ENCODE data around the gene GPR119. TPM values are rescaled to one million over a fixed set of nuclear protein-coding genes. Genes with fewer than 3 reads are reported as not detected.
"Not testable (repeated sequence)": the region's sequence is repeated elsewhere in the genome, so short reads cannot be mapped to it uniquely, and the experiment has no call there.

GPR119 gene
- total RNA-seq (not detected), polyA plus RNA-seq (not detected)

DNA sequence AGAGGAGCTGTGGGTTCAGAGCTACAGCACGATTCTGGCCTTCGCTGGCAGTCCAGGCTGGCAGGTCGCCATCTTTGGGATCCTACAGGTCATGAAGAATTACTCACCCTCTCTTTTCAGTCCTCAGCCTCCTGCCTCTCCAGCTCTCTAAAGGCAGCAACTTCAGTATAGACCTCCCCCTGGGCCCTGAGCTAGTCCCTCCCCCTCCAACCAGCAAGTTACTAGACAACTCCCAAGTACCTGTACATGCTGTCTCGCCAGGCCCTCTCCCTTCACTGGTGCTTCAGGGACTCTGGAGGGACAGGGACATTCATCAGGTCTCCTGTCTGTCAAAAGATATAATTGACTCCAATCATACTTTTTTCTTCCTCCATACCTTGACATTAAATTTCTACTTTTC is at the start of gene GPR119:
Gene GPR119 (minus strand): TSS at position 155 of the 400 bp plus-strand sequence. CDS start 227 bp downstream, outside the sequence.
- peaks cover 0 to 1% (median 0%) of the 10 kb centered on the region in 5 donors for H3K9me3 Mint-ChIP-seq
- POLR2A ChIA-PET: no interaction called here
- Histone ChIP-seq H3K4me1 (ENCODE audit: insufficient read depth, low read length) (no peaks in the 10 kb centered on the region), H3K9me3 (ENCODE audit: low read length) (no peaks in the 10 kb centered on the region), H3K4me3 (ENCODE audit: low read length) (no peak within 1 kb of the TSS), H3K27ac (ENCODE audit: low read depth, low read length) (no peak within 1 kb of the TSS), H3K36me3 (ENCODE audit: insufficient read depth, low read length) (no peaks in the 10 kb centered on the region), H3K27me3 (ENCODE audit: insufficient read depth, low read length, poor library complexity, severe bottlenecking) (no peaks in the 10 kb centered on the region)
- H3K36me3 Mint-ChIP-seq: no peaks in the 10 kb centered on the region
- no peak for DNase-seq
- H3K4me1 Mint-ChIP-seq: no peaks in the 10 kb centered on the region
- peak within 1 kb of the TSS in 2 of 8 donors; percentile 38 to 55 for H3K27ac Mint-ChIP-seq
- peaks cover 0 to 10% of the 10 kb centered on the region in 2 donors for H3K27me3 Mint-ChIP-seq
- CTCF ChIA-PET: no interaction called here
- no peak within 1 kb of the TSS for H3K4me3 Mint-ChIP-seq

GRCh38 chrX:130429236-130429635 is 43.8 kb upstream of the GPR119 start:
- H3K9me3 ChIP-seq (ENCODE audit: low read length); H3K4me3 ChIP-seq (ENCODE audit: low read length); H3K36me3 ChIP-seq (ENCODE audit: insufficient read depth, low read length); POLR2A ChIA-PET; H3K27ac Mint-ChIP-seq; H3K4me1 Mint-ChIP-seq; H3K4me1 ChIP-seq (ENCODE audit: insufficient read depth, low read length); H3K27ac ChIP-seq (ENCODE audit: low read depth, low read length); CTCF ChIA-PET; H3K27me3 ChIP-seq (ENCODE audit: insufficient read depth, low read length, poor library complexity, severe bottlenecking); H3K4me3 Mint-ChIP-seq; H3K36me3 Mint-ChIP-seq; DNase-seq; H3K9me3 Mint-ChIP-seq: not testable (repeated sequence)
- H3K27me3 Mint-ChIP-seq: peaks cover 10 to 12% of the 10 kb centered on the region in 2 donors

- no peak overlapping the region for H3K4me3 Mint-ChIP-seq
- no peak overlapping the region for H3K4me3 ChIP-seq (ENCODE audit: low read length)
- no peaks in the 10 kb centered on the region for H3K36me3 ChIP-seq (ENCODE audit: insufficient read depth, low read length)
- CTCF ChIA-PET: no interaction called here
- H3K27me3 Mint-ChIP-seq: peaks cover 10 to 14% of the 10 kb centered on the region in 2 donors
- H3K27me3 ChIP-seq (ENCODE audit: insufficient read depth, low read length, poor library complexity, severe bottlenecking): no peaks in the 10 kb centered on the region
- POLR2A ChIA-PET: no interaction called here
- H3K9me3 ChIP-seq (ENCODE audit: low read length): no peaks in the 10 kb centered on the region
- H3K36me3 Mint-ChIP-seq: no peaks in the 10 kb centered on the region
- H3K27ac Mint-ChIP-seq: peak overlapping the region in 1 of 8 donors; percentile 14
- H3K27ac ChIP-seq (ENCODE audit: low read depth, low read length): no peak overlapping the region
- H3K9me3 Mint-ChIP-seq: no peaks in the 10 kb centered on the region
- no peak for DNase-seq
- H3K4me1 ChIP-seq (ENCODE audit: insufficient read depth, low read length): no peaks in the 10 kb centered on the region
- H3K4me1 Mint-ChIP-seq: no peaks in the 10 kb centered on the region
These were observed 41.1 kb upstream of the GPR119 start for GRCh38 chrX:130426531-130426930.

DNA sequence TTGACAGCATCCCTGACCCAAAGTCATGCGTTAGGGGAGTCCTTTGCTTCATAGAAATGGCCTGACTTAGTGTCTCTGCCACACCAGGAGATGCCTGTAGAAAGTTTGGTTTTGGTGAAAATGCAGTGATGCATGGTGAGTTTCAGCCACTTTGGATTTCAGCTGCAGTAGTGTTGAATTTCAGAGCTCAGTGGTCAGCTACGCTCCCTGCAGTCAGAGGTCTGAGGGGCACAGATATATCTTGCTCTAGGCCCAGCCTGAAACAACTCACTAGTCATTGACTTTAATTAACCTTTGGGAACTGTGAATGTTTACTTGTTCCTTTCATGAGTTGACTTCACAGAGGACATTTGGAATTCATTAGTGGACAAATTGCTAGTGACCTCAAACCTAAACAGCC is 33.8 kb upstream of the GPR119 start:
- POLR2A ChIA-PET: no interaction called here
- H3K27me3 ChIP-seq (ENCODE audit: insufficient read depth, low read length, poor library complexity, severe bottlenecking): no peaks in the 10 kb centered on the region
- H3K4me1 Mint-ChIP-seq: peaks cover 8 to 18% (median 9%) of the 10 kb centered on the region in 3 donors
- H3K27ac ChIP-seq (ENCODE audit: low read depth, low read length): no peak overlapping the region
- H3K4me3 Mint-ChIP-seq: no peak overlapping the region
- no peak for DNase-seq
- H3K27me3 Mint-ChIP-seq: peaks cover 0 to 7% of the 10 kb centered on the region in 2 donors
- H3K27ac Mint-ChIP-seq: no peak overlapping the region
- no peak overlapping the region for H3K4me3 ChIP-seq (ENCODE audit: low read length)
- H3K36me3 ChIP-seq (ENCODE audit: insufficient read depth, low read length): no peaks in the 10 kb centered on the region
- H3K36me3 Mint-ChIP-seq: peaks cover 0 to 2% (median 0%) of the 10 kb centered on the region in 3 donors
- no peaks in the 10 kb centered on the region for H3K9me3 ChIP-seq (ENCODE audit: low read length)
- no peaks in the 10 kb centered on the region for H3K9me3 Mint-ChIP-seq
- H3K4me1 ChIP-seq (ENCODE audit: insufficient read depth, low read length): no peaks in the 10 kb centered on the region
- CTCF ChIA-PET: no interaction called here

DNA sequence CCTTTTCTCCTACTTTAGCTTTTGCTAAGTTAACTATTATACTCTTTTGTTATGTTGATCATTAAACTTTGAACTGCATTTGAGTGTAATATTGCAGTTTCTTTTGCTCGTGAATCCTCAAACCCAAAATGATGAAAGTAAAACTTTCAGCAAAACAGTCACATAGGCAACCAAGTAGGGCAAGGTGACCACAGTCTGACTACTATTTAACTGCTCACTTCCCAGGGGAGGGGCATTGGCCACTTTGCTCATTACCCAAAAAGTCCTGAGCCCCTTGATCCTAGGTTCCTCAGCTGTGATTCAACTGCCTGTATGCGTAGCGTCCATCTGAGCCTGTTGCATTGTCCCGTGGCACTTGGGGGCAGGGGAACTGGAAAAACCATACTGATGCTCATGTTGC is 33.3 kb upstream of the GPR119 start:
- Histone ChIP-seq H3K36me3 (ENCODE audit: insufficient read depth, low read length) (no peaks in the 10 kb centered on the region), H3K9me3 (ENCODE audit: low read length) (no peaks in the 10 kb centered on the region), H3K4me3 (ENCODE audit: low read length) (no peak overlapping the region), H3K27me3 (ENCODE audit: insufficient read depth, low read length, poor library complexity, severe bottlenecking) (no peaks in the 10 kb centered on the region), H3K4me1 (ENCODE audit: insufficient read depth, low read length) (no peaks in the 10 kb centered on the region), H3K27ac (ENCODE audit: low read depth, low read length) (no peak overlapping the region)
- H3K36me3 Mint-ChIP-seq: peaks cover 0 to 7% (median 0%) of the 10 kb centered on the region in 3 donors
- ChIA-PET CTCF (no interaction called here), POLR2A (no interaction called here)
- peaks cover 0 to 6% of the 10 kb centered on the region in 2 donors for H3K27me3 Mint-ChIP-seq
- no peaks in the 10 kb centered on the region for H3K9me3 Mint-ChIP-seq
- peaks cover 8 to 19% (median 9%) of the 10 kb centered on the region in 3 donors for H3K4me1 Mint-ChIP-seq
- H3K4me3 Mint-ChIP-seq: no peak overlapping the region
- no peak for DNase-seq
- H3K27ac Mint-ChIP-seq: no peak overlapping the region

DNA sequence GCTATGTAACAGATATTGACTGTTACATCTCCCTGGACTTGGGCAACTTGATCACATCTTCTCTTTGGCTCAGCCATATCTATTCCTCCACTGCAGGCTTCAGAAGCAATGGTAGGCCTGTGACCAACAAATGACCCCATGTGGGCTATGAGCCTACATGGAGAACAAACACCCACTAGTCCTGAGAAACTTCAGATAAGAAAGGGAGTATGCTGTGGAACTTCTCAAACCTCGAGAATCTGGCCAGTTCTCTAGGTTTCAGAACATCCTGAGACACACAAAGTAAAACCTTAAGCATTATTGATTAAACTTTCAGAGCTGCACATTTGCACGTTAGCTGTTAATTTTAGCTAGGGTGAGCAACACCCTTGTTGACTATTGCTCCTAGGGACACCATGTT is 32.6 kb upstream of the GPR119 start:
- Mint-ChIP-seq H3K4me3 (no peak overlapping the region), H3K9me3 (no peaks in the 10 kb centered on the region), H3K4me1 (peaks cover 8 to 19% (median 9%) of the 10 kb centered on the region in 3 donors), H3K27me3 (peaks cover 0 to 6% of the 10 kb centered on the region in 2 donors), H3K27ac (no peak overlapping the region), H3K36me3 (peaks cover 0 to 11% (median 0%) of the 10 kb centered on the region in 3 donors)
- POLR2A ChIA-PET: no interaction called here
- Histone ChIP-seq H3K36me3 (ENCODE audit: insufficient read depth, low read length) (no peaks in the 10 kb centered on the region), H3K27ac (ENCODE audit: low read depth, low read length) (no peak overlapping the region), H3K9me3 (ENCODE audit: low read length) (no peaks in the 10 kb centered on the region), H3K4me3 (ENCODE audit: low read length) (no peak overlapping the region), H3K4me1 (ENCODE audit: insufficient read depth, low read length) (no peaks in the 10 kb centered on the region), H3K27me3 (ENCODE audit: insufficient read depth, low read length, poor library complexity, severe bottlenecking) (no peaks in the 10 kb centered on the region)
- CTCF ChIA-PET: no interaction called here
- no peak for DNase-seq

GRCh38 chrX:130416785-130417184 is 31.3 kb upstream of the GPR119 start:
- Mint-ChIP-seq H3K36me3 (peaks cover 0 to 21% (median 0%) of the 10 kb centered on the region in 3 donors), H3K4me3 (no peak overlapping the region), H3K27me3 (peaks cover 0 to 3% of the 10 kb centered on the region in 2 donors), H3K27ac (no peak overlapping the region), H3K4me1 (peaks cover 8 to 19% (median 9%) of the 10 kb centered on the region in 3 donors), H3K9me3 (no peaks in the 10 kb centered on the region)
- Histone ChIP-seq H3K4me3 (ENCODE audit: low read length) (no peak overlapping the region), H3K36me3 (ENCODE audit: insufficient read depth, low read length) (no peaks in the 10 kb centered on the region), H3K27me3 (ENCODE audit: insufficient read depth, low read length, poor library complexity, severe bottlenecking) (no peaks in the 10 kb centered on the region), H3K4me1 (ENCODE audit: insufficient read depth, low read length) (no peaks in the 10 kb centered on the region), H3K27ac (ENCODE audit: low read depth, low read length) (no peak overlapping the region), H3K9me3 (ENCODE audit: low read length) (no peaks in the 10 kb centered on the region)
- ChIA-PET CTCF (no interaction called here), POLR2A (no interaction called here)
- DNase-seq: no peak

- ChIA-PET CTCF (no interaction called here), POLR2A (no interaction called here)
- H3K36me3 ChIP-seq (ENCODE audit: insufficient read depth, low read length): no peaks in the 10 kb centered on the region
- H3K27me3 ChIP-seq (ENCODE audit: insufficient read depth, low read length, poor library complexity, severe bottlenecking): no peaks in the 10 kb centered on the region
- Mint-ChIP-seq H3K27me3 (peaks cover 0 to 7% of the 10 kb centered on the region in 2 donors), H3K4me3 (no peak overlapping the region), H3K4me1 (peaks cover 8 to 19% (median 9%) of the 10 kb centered on the region in 3 donors), H3K9me3 (no peaks in the 10 kb centered on the region), H3K27ac (peak overlapping the region in 1 of 8 donors; percentile 29), H3K36me3 (peaks cover 0 to 34% (median 3%) of the 10 kb centered on the region in 3 donors)
- no peak overlapping the region for H3K4me3 ChIP-seq (ENCODE audit: low read length)
- H3K9me3 ChIP-seq (ENCODE audit: low read length): no peaks in the 10 kb centered on the region
- H3K4me1 ChIP-seq (ENCODE audit: insufficient read depth, low read length): no peaks in the 10 kb centered on the region
- no peak for DNase-seq
- H3K27ac ChIP-seq (ENCODE audit: low read depth, low read length): no peak overlapping the region
These were observed 29.7 kb upstream of the GPR119 start for GRCh38 chrX:130415201-130415600.

DNA sequence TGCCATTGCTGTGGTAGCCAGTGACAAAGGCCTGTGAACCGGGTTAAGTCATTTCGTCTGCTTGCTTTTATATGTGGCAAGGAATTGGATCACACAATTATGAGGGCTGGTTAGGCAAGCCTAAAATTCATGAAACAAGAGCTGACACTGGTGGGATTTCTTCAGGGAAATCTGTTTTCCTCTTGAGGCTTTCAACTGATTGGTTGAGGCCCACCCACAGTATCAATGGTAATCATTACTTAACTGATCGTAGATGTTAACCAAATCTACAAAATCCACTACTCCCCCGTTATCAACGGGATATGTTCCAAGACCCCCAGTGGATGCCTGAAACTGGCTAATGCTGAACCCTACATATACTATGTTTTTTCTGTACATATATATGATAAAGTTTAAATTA is 29.3 kb upstream of the GPR119 start:
- H3K36me3 ChIP-seq (ENCODE audit: insufficient read depth, low read length): peaks cover 2% of the 10 kb centered on the region
- H3K36me3 Mint-ChIP-seq: peaks cover 0 to 38% (median 3%) of the 10 kb centered on the region in 3 donors
- DNase-seq: no peak
- H3K4me3 Mint-ChIP-seq: no peak overlapping the region
- POLR2A ChIA-PET: interaction anchor here (0.5 kb wide), 1 partner anchor 1572 kb away, joined by 3 read pairs; no protein-coding TSS in a partner anchor
- peaks cover 8 to 19% (median 9%) of the 10 kb centered on the region in 3 donors for H3K4me1 Mint-ChIP-seq
- H3K9me3 ChIP-seq (ENCODE audit: low read length): no peaks in the 10 kb centered on the region
- H3K27me3 ChIP-seq (ENCODE audit: insufficient read depth, low read length, poor library complexity, severe bottlenecking): no peaks in the 10 kb centered on the region
- H3K27ac Mint-ChIP-seq: no peak overlapping the region
- CTCF ChIA-PET: no interaction called here
- peaks cover 0 to 7% of the 10 kb centered on the region in 2 donors for H3K27me3 Mint-ChIP-seq
- no peak overlapping the region for H3K27ac ChIP-seq (ENCODE audit: low read depth, low read length)
- H3K4me1 ChIP-seq (ENCODE audit: insufficient read depth, low read length): no peaks in the 10 kb centered on the region
- H3K4me3 ChIP-seq (ENCODE audit: low read length): no peak overlapping the region
- no peaks in the 10 kb centered on the region for H3K9me3 Mint-ChIP-seq

Measured in CD8-positive, alpha-beta memory T cell (primary cell).